ENCODE measurements around the gene SERHL2.
"Not testable (repeated sequence)": the region's sequence is repeated elsewhere in the genome, so short reads cannot be mapped to it uniquely, and the experiment has no call there.

SERHL2 gene

GRCh38 chr22:42553475-42554361, at the start of gene SERHL2:
Gene SERHL2 (plus strand): TSS chr22:42553956. CDS start chr22:42554021, 65 bp downstream.
- peak within 1 kb of the TSS; percentile 71 for H3K4me3 ChIP-seq (ENCODE audit: low read depth, low read length)
- no peak for TF ChIP-seq CTCF (IDR thresholded peaks at IDR 0.05; ENCODE audit: insufficient read depth, low read length, missing control alignments)
- POLR2A ChIA-PET = interaction anchor here (0.6 kb wide), 1 partner anchor 44 kb away, joined by 3 read pairs; no protein-coding TSS in a partner anchor
- no peak for DNase-seq (ENCODE audit: low read depth, low spot score)
- CTCF ChIA-PET = no interaction called here

- CTCF ChIA-PET; H3K4me3 ChIP-seq (ENCODE audit: low read depth, low read length); DNase-seq (ENCODE audit: low read depth, low spot score): not testable (repeated sequence)
- POLR2A ChIA-PET = interaction anchor here (0.6 kb wide), 1 partner anchor 59 kb away, joined by 3 read pairs; no protein-coding TSS in a partner anchor
Measured at GRCh38 chr22:42508327-42508974, 45.3 kb upstream of the SERHL2 start.

- H3K4me3 ChIP-seq (ENCODE audit: low read depth, low read length); CTCF ChIA-PET; POLR2A ChIA-PET; DNase-seq (ENCODE audit: low read depth, low spot score): not testable (repeated sequence)
Measured at GRCh38 chr22:42508975-42509364, 44.8 kb upstream of the SERHL2 start.

GRCh38 chr22:42509548-42509947, 44.2 kb upstream of the SERHL2 start:
- DNase-seq (ENCODE audit: low read depth, low spot score) = no peak
- ChIA-PET POLR2A (interaction anchor here (0.7 kb wide), 1 partner anchor 44 kb away, joined by 3 read pairs; the partner anchor contains the start of gene SERHL2), CTCF (no interaction called here)
- H3K4me3 ChIP-seq (ENCODE audit: low read depth, low read length) = no peak overlapping the region
- TF ChIP-seq CTCF (IDR thresholded peaks at IDR 0.05; ENCODE audit: insufficient read depth, low read length, missing control alignments) = no peak

- ChIA-PET CTCF (no interaction called here), POLR2A (no interaction called here)
- no peak for TF ChIP-seq CTCF (IDR thresholded peaks at IDR 0.05; ENCODE audit: insufficient read depth, low read length, missing control alignments)
- no peak for DNase-seq (ENCODE audit: low read depth, low spot score)
- no peak overlapping the region for H3K4me3 ChIP-seq (ENCODE audit: low read depth, low read length)
Measured at GRCh38 chr22:42511401-42511891, 42.3 kb upstream of the SERHL2 start.

GRCh38 chr22:42512273-42512990, 41.3 kb upstream of the SERHL2 start:
- POLR2A ChIA-PET; DNase-seq (ENCODE audit: low read depth, low spot score); H3K4me3 ChIP-seq (ENCODE audit: low read depth, low read length); CTCF ChIA-PET: not testable (repeated sequence)

- DNase-seq (ENCODE audit: low read depth, low spot score); CTCF ChIA-PET; H3K4me3 ChIP-seq (ENCODE audit: low read depth, low read length); POLR2A ChIA-PET: not testable (repeated sequence)
Measured at GRCh38 chr22:42514331-42514730, 39.4 kb upstream of the SERHL2 start.

- POLR2A ChIA-PET; CTCF ChIA-PET; H3K4me3 ChIP-seq (ENCODE audit: low read depth, low read length); DNase-seq (ENCODE audit: low read depth, low spot score): not testable (repeated sequence)
Measured at GRCh38 chr22:42515304-42515703, 38.5 kb upstream of the SERHL2 start.
